HG02840 (cell line): ENCODE results near the gene SERTAD1.
A peak's percentile ranks its signal among the peaks of the same experiment; 100 is the strongest.
"Not testable (repeated sequence)": the region's sequence is repeated elsewhere in the genome, so short reads cannot be mapped to it uniquely, and the experiment has no call there.

Experiments used
- ATAC-seq: cut with Tn5 transposase; IDR thresholded peaks from one replicate; pipeline ENCODE4 v1.9.1; 2021; ENCODE audit warnings: mild to moderate bottlenecking, moderate library complexity, moderate number of reproducible peaks; ENCODE audit not compliant: unreplicated experiment, low FRiP score

The SERTAD1 gene, protein sequence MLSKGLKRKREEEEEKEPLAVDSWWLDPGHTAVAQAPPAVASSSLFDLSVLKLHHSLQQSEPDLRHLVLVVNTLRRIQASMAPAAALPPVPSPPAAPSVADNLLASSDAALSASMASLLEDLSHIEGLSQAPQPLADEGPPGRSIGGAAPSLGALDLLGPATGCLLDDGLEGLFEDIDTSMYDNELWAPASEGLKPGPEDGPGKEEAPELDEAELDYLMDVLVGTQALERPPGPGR

DNA sequence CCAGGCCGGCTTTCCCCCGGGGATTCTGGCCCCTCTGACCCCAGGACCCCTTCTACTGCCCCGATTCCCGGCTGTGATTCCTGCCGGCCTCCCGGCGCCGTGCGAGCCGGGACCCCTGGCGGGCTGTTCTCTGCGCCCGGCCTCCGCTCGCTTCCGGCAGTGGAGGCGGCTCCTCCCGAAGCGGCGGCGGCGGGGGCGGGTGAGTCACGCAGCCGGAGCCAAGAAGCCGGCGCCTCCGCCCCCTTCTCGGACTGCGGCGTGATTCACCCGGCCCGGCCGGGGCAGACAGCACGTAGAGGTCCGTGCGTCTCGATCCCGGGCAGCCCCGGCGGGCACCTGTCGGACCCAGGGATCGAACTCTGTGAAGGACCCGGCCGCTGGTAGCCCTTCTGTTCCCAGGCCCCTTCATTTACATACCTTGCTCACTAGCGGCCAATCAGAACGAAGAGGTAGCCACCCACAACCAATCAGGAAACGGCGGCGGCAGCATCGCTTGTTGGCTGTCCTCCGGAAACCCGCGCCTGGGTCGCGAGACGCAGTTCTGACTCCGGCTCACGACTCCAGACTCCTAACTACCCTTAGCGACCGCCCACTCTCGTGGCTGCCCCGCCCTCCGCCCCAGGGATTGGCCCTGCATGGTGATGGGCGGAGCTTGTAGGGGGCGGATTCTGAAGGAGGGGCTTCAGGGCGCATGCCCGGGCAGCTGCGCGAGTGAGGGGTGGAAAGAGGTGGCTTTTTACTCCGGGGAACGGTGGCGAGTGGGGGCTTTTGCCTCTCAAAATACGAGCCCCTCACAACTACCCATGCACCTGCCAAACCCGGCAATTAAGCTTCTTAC lies at the start of gene SERTAD1:
SERTAD1 (minus strand) TSS at position 543 of the 838 bp plus-strand sequence. CDS start 2,446 bp downstream, outside the sequence.
- ATAC-seq: peak; percentile 85

DNA sequence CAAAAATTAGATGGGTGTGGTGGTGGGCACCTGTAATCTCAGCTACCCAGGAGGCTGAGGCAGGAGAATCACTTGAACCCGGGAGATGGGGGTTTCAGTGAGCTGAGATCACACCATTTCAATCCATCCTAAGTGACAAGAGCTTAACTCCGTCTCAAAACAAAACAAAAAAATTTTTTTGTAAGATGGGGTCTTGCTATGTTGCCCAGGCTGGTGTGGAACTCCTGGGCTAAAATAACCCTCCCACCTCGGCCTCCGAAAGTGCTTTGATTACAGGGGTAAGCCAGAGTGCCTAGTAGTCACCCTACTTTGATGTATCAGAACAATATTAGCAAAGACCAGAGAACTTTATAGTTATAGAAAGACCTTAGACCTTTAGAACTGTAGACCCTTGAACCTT lies 48.9 kb upstream of the SERTAD1 start:
- no peak for ATAC-seq

DNA sequence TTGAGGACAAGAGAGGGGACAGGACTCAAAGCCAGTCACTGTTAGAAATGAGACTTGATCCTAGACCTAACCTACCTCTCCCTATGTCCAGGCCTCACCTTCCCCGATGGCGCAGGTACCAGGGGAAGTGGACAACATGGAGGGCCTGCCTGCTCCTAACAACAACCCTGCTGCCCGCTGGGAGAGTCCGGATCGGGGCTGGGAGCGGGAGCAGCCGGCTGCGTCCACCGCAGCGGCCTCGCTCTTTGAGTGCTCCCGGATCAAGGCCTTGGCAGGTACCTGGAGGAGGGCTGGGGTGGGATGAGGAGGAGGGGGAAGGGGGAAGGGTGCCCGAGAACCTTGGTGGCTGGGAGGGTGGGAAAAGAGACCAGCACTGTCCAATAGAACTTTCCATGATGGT lies 46.7 kb upstream of the SERTAD1 start:
- no peak for ATAC-seq

DNA sequence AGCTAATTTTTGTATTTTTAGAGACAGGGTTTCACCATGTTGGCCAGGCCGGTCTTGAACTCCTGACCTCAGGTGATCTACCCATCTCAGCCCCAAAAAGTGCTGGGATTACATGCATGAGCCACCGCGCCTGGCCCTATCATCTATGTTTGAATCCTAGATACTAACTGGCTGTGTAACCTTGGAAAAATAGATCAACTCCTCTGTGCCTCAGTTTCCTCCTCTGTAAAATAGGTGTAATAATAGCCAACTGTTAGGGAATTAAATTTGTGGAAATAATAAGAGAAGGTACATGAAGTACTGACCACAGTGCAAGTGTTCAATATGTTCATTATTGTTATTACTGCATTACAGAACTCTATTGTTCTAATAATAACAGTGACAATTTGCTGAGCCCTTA lies 45.3 kb upstream of the SERTAD1 start:
- no peak for ATAC-seq

DNA sequence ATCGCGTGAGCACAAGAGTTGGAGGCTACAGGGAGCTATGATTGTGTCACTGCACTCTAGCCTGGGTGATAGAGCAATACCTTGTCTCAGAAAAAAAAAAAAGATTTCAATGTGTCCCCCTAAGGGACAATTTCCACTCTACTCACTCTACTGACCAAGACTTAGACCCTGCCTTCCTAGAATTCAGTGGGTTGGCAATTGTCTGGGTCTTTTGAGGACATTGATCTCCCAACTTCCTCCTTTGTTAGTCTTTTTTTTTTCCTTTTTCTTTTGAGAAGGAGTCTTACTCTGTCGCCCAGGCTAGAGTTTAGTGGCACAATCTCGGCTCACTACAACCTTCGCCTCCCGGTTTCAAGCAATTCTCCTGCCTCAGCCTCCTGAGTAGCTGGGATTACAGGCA lies 43.2 kb upstream of the SERTAD1 start:
- ATAC-seq: no peak

DNA sequence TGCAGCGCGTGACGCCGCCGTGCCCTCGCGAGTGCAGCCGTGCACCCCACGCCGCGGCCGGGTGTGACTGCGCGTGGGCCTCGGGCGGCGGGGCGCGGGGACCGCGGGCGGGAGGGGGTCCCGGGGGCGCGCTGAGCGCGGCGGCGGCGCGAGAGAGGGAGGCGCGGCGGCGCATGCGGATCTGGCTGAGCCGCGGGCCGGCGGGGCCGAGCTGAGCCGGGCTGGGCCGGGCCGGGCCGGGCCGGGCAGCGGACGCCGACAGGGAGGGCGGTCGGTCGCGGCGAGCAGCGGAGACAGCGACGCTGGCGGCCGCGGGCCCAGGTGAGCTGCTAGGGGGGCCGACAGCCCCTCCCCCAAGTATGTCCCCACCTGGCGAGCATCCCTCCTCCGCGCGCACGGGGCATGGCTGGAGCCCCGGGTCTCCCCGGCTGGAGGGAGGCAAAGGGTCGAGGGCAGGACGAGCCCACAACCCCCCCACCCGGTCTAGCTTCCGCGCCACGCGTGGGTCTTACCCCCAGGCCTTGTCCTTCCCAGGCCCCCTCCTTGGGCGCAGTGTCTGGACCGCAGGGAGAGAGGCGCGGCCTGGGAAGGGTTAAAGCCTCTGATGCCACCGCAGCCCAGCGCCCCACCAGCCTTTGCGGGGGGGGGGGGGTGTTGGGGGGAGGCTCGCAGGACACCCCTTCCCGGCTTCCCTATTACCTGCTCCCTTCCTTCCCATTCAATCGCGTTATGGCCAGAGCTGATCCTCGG lies 41.4 kb upstream of the SERTAD1 start, which contains the start of gene SPTBN4:
SPTBN4 (plus strand) TSS at position 17 of the 750 bp plus-strand sequence. CDS start 5,621 bp downstream, outside the sequence.
- ATAC-seq: no peak

DNA sequence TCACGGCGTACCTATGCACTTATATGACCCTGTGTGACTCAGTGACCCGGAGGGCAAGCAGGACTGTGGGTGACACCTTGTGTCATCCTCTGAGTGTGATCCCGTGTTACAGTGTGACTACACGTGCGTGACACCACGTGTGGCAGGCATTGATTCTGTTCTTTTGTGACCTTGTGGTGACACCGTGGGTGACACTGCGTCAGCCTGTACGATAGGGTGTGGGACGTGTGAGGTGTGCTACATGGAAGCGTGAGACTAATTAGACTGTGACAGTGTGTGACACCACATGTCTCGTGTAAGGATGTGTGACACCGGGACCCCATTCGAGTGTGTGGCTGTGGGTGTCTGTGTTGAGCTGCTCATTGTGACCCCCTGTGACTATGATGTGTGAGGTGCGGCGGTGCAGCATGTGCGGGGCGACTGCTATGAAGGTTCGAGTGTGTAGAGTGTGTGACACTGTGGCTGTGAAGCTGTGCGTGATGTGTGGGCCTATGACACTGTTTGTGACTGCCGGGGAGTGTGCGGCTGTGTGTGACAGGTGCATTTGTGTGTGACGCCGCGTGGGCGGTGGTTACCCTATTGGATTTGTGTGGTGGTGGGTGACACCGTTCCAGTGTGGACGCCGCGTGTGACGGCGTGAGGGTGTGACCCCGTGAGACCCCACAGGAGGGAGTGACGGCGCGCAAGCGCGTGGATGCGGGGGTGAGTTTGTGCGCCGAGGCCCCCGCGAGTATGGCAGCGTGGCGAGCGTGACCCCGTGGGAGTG lies 40.6 kb upstream of the SERTAD1 start:
- peak; percentile 6 for ATAC-seq

DNA sequence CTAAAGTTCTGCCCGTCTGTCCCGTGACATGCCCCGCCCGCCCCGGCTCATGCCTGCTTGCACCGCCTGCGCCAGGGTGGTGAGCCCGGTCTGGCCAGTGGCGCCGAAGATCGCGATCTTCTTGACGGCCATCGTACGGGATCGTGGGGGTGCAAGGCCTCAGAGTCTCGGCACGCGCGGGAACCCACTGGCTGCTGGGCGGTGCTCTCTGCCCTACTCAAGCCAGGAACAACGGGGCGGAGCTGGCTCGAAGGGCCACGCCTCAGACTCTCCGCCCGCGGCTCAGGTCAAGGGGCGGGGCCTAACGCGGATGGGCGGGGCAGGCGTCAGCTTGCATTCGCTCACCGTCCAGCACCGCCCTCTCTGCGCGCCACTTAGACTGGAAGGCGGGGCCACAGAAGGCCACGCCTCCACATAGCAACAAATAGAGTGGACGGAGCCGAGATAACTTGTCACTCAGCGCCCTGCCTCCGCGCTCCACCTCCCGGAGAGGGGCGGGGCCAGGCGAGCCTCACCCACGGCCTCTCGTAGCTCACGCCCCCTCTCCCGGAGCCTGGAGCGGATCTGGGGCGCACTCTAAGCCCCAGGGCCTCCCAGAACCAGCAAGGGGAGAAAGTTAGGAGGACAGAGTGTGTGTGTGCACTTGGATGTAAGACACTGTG lies 39.9 kb upstream of the SERTAD1 start, which contains the start of gene BLVRB:
BLVRB (minus strand) TSS at position 189 of the 662 bp plus-strand sequence; CDS start at position 132, 57 bp downstream.
- peak; percentile 83 for ATAC-seq

DNA sequence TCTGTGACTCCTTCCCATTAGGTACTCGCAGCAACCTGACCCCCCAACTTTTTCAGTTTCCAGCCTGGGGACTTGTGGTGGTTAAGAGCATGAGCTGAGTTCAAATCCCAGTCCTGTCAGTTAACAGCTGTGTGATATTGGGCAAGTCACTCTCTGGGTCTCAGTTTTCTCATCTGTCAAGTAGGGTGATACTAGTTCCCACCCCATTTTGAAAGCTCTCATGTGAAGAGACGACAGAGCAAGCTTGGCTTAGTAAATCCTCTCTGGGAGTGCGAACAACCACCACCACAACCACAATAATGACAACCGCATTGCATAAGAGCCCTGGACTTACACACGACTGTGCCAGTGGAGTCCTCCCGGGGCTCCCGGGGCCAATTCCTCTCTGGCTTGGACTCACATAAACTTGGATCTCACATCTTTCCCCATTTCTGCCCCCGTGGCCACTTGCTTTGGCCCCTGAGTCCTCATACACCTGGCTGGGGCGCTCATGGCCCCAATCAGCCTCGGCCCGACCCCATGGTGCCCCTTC lies 39.3 kb upstream of the SERTAD1 start:
- ATAC-seq: no peak

DNA sequence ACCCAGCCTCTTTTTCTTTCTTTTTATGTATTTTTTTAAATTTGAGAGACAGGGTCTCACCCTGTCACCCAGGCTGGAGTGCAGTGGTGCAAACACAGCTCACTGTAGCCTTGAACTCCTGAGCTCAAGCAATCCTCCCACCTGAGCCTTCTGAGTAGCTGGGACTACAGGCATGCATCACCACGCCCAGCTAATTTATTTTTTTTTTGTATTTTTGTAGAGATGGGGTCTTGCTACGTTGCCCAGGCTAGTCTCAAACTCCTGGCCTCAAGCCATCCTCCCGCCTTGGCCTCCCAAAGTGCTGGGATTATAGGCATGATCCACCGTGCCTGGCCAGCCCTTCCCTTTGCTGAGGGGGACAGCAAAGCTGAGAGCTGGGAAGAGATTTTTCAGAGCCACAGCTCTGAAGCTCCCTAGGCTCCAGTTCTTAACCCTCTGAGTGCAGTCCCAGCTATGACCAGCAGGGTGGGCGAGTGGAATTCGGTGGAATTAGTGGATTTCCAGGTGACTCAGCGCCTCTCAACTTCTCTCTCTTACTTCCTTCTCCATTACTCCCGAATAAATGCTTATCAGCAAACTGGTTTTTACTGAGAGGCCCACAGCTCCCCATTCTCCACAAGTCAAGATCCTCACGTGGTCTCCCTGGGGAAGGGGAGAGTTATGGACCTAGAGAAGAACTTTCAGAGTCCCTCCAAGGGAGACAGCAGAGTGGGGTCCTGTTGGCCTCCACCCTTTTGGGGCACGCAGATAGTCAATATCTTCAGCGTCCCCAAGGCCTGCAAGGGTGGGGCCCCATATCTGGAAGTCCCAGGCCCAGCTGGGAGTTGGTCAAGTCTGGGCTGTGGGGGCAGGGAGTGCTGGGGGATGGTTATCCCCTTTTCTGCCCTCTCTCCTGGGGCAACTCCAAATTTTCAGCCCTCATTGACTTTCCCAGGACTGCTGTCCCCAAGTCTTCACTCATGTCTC lies 38.5 kb upstream of the SERTAD1 start:
- no peak for ATAC-seq

DNA sequence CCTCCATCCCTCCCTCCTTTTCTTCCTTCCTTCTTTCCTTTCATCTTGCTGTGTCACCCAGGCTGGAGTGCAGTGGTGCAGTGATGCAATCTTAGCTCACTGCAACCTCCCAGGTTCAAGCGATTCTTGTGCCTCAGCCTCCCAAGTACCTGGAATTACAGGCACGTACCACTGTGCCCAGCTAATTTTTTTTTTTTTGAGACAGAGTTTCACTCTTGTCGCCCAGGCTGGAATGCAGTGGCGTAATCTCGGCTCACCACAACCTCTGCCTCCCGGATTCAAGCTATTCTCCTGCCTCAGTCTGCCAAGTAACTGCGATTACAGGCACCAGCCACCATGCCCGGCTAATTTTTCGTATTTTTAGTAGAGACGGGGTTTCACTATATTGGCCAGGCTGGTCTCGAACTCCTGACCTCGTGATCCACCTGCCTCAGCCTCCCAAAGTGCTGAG lies 37.8 kb upstream of the SERTAD1 start:
- not testable (repeated sequence) for ATAC-seq

DNA sequence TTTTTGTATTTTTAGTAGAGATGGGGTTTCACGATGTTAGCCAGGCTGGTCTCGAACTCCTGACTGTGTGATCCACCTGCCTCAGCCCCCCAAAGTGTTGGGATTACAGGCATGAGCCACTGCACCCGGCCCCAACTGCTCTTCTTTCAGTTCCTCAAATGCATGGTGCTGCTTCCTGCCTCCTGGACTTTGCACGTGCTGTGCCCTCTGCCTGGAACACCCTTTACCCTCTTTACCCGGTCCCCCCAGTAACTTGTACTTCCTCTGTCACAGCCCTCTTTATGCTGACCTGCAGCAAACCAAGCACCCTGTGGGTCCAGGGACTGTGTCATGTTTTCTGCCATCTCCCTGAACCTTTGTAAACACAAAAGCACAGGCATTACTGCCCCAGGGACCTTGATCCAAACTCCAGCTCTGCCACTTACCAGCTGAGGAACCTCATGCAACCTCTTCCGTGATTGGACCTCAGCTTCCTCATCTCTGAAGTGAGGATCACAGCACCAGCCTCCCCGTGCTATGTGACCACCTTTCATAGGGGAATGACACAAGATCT lies 36.0 kb upstream of the SERTAD1 start:
- no peak for ATAC-seq

DNA sequence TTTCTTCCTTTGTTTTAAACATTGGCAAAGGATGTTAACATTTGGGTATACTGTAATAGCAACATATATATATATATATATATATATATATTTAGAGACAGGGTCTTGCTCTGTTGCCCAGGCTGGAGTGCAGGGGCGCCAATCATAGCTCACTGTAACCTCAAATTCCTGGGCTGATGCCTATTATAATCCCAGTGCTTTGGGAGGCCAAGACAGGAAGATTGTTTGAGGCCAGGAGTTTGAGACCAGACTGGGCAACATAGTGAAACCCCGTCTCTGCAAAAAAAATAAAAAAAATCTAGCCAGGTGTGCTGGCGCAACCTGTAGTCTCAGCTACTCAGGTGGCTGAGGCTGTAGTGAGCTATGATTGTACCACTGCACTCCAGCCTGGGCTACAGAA lies 34.4 kb upstream of the SERTAD1 start:
- no peak for ATAC-seq

DNA sequence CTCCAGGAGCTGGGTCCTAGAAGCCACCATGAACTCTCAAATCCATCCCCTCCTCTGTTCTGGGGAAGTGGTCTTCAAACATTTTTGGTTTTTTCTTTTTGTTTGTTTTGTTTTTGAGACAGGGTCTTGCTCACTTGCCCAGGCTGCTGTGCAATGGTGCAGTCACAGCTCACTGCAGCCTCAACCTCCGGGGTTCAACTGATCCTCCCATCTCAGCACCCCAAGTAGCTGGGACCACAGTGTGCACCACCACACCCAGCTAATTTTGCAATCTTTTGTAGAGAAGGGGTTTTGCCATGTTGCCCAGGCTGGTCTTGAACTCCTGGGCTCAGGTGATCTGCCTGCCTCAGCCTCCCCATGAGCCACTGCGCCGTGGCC lies 32.8 kb upstream of the SERTAD1 start:
- ATAC-seq: no peak

DNA sequence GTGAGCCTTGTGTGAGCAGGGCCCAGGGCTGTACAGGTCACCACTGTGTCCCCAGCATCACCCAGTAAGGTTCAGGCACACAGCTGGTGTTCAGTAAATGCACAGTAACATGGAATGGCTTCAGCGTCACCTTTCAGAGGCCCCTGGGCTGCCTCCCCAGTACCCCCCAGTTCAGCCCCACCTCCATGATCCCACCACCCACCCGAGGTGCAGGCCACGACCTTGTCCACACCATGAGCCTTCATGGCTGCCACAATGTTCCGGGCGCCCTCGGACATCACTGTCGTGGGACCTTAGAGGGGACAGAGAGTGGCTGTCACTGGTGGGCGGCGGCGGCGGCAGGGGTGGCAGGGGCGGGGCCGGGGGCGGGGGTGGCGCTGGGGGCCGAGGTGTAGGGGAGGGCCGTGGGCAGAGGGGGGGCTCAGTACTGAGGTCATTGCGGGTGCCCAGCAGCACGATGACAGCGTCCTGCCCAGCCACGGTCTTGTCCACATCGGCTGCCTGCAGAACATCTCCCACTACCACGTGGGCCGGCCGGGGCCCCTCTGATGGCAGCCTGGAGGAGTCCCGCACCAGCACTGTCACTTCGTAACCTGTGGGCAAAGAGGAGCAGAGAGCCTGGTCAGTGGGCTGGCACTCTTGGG lies 32.3 kb upstream of the SERTAD1 start:
- no peak for ATAC-seq

DNA sequence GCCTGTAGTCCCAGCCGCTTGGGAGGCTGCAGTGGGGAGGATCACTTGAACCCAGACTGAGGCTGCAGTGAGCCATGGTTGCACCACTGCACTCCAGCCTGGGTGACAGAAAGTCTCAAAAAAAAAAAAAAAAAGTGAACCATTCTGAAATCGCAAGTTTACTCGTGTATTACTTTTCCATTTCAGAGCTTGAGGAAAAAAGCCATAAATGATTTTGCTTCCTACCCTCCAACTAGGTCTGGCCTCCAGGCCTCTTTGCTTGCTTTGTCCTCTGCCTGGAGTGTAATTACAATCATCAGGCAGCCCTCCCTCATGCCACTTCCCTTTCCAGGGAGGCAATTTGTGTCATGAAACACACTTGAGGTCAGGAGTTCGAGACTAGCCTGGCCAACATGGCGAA lies 31.3 kb upstream of the SERTAD1 start:
- no peak for ATAC-seq

DNA sequence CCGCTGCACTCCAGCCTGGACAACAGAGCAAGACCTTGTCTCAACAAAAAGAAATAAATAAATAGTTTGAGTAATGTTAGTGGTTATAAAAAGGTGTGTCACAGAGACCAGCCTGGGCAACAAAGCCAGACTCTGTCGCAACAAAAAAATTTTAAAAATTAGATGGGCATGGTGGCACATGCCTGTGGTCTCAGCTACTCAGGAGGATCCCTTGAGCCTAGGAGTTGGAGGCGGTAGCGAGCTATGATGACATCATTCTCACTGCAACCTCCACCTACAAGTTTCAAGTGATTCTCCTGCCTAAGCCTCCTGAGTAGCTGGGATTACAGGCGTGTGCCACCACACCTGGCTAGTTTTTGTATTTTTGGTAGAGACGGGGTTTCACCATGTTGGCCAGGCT lies 28.2 kb upstream of the SERTAD1 start:
- ATAC-seq: not testable (repeated sequence)
